Mucosa of gallbladder (tissue), 1 donor: ENCODE data around the gene ATP10B. TPM values are rescaled to one million over a fixed set of nuclear protein-coding genes. Genes with fewer than 3 reads are reported as not detected.

Source experiments
- DNase-seq: peaks from one replicate; pipeline ENCODE4 v3.0.0-alpha.2; 2020; ENCODE audit warnings: low spot score
- total RNA-seq: library from RNA; stranded (reverse); gene quantifications from one replicate; pipeline ENCODE4 v1.2.1, GENCODE V29; 2021
- donor health status: DM: no; HTN: no; CAD: no.

Gene ATP10B
- total RNA-seq, 1 donor from 2014 or later: 119 TPM

GRCh38 chr5:160637357-160638090 lies 214.5 kb downstream of the ATP10B start:
- no peak for DNase-seq

GRCh38 chr5:160635663-160636062 lies 216.3 kb downstream of the ATP10B start:
- no peak for DNase-seq

- DNase-seq: peak; percentile 64
These were observed 217.0 kb downstream of the ATP10B start for GRCh38 chr5:160635046-160635445.

GRCh38 chr5:160629003-160629402 lies 223.0 kb downstream of the ATP10B start:
- DNase-seq: no peak

GRCh38 chr5:160628619-160628968 lies 223.4 kb downstream of the ATP10B start:
- DNase-seq: no peak

GRCh38 chr5:160627921-160628618 lies 223.9 kb downstream of the ATP10B start:
- no peak for DNase-seq

GRCh38 chr5:160626322-160626721 lies 225.7 kb downstream of the ATP10B start:
- DNase-seq: no peak

- no peak for DNase-seq
These were observed 230.5 kb downstream of the ATP10B start for GRCh38 chr5:160621526-160621925.

GRCh38 chr5:160620401-160620800 lies 231.6 kb downstream of the ATP10B start:
- no peak for DNase-seq

GRCh38 chr5:160619381-160619780 lies 232.6 kb downstream of the ATP10B start:
- DNase-seq: no peak

GRCh38 chr5:160618286-160618685 lies 233.7 kb downstream of the ATP10B start:
- DNase-seq: no peak

GRCh38 chr5:160616712-160617497 lies 235.1 kb downstream of the ATP10B start:
- no peak for DNase-seq

GRCh38 chr5:160614136-160614535 lies 237.9 kb downstream of the ATP10B start:
- DNase-seq: no peak

- no peak for DNase-seq
These were observed 246.7 kb downstream of the ATP10B start for GRCh38 chr5:160605266-160605665.

GRCh38 chr5:160604484-160604883 lies 247.5 kb downstream of the ATP10B start:
- no peak for DNase-seq

GRCh38 chr5:160602744-160603143 lies 249.3 kb downstream of the ATP10B start:
- DNase-seq: no peak

GRCh38 chr5:160601046-160601445 lies 251.0 kb downstream of the ATP10B start:
- DNase-seq: no peak

GRCh38 chr5:160573318-160573717 lies 278.7 kb downstream of the ATP10B start:
- no peak for DNase-seq

GRCh38 chr5:160567031-160567705 lies 284.8 kb downstream of the ATP10B start:
- no peak for DNase-seq

GRCh38 chr5:160565376-160565775 lies 286.6 kb downstream of the ATP10B start:
- DNase-seq: no peak

GRCh38 chr5:160556846-160557245 lies 295.2 kb downstream of the ATP10B start:
- DNase-seq: no peak
